HCT116 (cell line): Measurements from ENCODE around the gene CDCA7. TPM values are rescaled to one million over a fixed set of nuclear protein-coding genes. Genes with fewer than 3 reads are reported as not detected.

Experiments
- ATAC-seq: fragments of 200-7000 bp; cut with Tn5 transposase; 2 replicates; pipeline ENCODE4 v1.9.1; 2020; ENCODE audit warnings: mild to moderate bottlenecking, moderate library complexity
- BruUV-seq: library from RNA; stranded (reverse); fragments of 400-500 nt; replicated peaks from 2 replicates; lab custom pipeline; 2021; lab: Mats Ljungman, UMichigan
- CTCF ChIA-PET: fragments of 300-600 bp; sonication (Branson Sonifier 250); formaldehyde crosslinking; loops from one replicate; lab custom pipeline; 2021; ENCODE audit warnings: antibody characterized with exemption; lab: Charles Lee
- POLR2A ChIA-PET: fragments of 300-600, 350-600 bp; sonication (Branson Sonifier 250); formaldehyde crosslinking; loops from one replicate; lab custom pipeline; 2021; ENCODE audit warnings: antibody characterized with exemption; lab: Charles Lee
- RAD21 ChIA-PET, 2 experiments: fragments of 300-600 bp; sonication (Branson Sonifier 250); formaldehyde crosslinking; loops; one replicate each; lab custom pipeline; 2023; ENCODE audit warnings: low total read pairs in 2 of 2; ENCODE audit not compliant: uncharacterized antibody in 2 of 2, unreplicated experiment in 2 of 2, low non-redundant PET in 1 of 2; lab: Charles Lee
- DNase-seq: peaks from one replicate; pipeline ENCODE4 v3.0.0-alpha.2; 2010; ENCODE audit warnings: low read depth, low spot score
- H2AFZ ChIP-seq: fragments of 200-600 bp; shearing (Covaris generic), sonication (generic); 2 replicates; pipeline ENCODE4 v1.6.1; 2017; ENCODE audit warnings: low read depth, mixed run types, mixed read lengths, antibody characterized with exemption, low read length; ENCODE audit not compliant: poor library complexity, severe bottlenecking
- H3K27ac ChIP-seq: 2 replicates; pipeline ENCODE4 v1.5.1; 2012; ENCODE audit warnings: low read depth, low read length
- H3K27me3 ChIP-seq: fragments of 200-600 bp; sonication (generic); 2 replicates; pipeline ENCODE4 v1.6.1; 2016; ENCODE audit warnings: mixed run types, low read length, mixed read lengths; ENCODE audit not compliant: insufficient read depth
- H3K36me3 ChIP-seq, 2 experiments: fragments of 200-500 bp in 1 of 2; fragments of 200-600 bp in 1 of 2; sonication (Bioruptor generic) in 1 of 2; sonication (generic) in 1 of 2; 2 replicates each; pipeline versions ENCODE4 v1.5.1 to v1.6.1; 2014 to 2016; ENCODE audit warnings: low read length in 2 of 2, inconsistent platforms in 1 of 2, mixed read lengths in 1 of 2, mixed run types in 1 of 2; ENCODE audit not compliant: insufficient read depth in 2 of 2, control insufficient read depth in 1 of 2
- H3K4me1 ChIP-seq, 2 experiments: fragments of 200-600 bp in 1 of 2; sonication (generic) in 1 of 2; 2 replicates each; pipeline versions ENCODE4 v1.5.1 to v1.6.1; 2012 to 2017; ENCODE audit warnings: low read length in 2 of 2, inconsistent platforms in 1 of 2, mild to moderate bottlenecking in 1 of 2, mixed read lengths in 1 of 2, mixed run types in 1 of 2, moderate library complexity in 1 of 2; ENCODE audit not compliant: insufficient read depth in 2 of 2, control insufficient read depth in 1 of 2
- H3K4me2 ChIP-seq: fragments of 200-600 bp; sonication (generic); 2 replicates; pipeline ENCODE4 v1.6.1; 2017; ENCODE audit warnings: mixed run types, low read length, mixed read lengths
- H3K4me3 ChIP-seq, 2 experiments: fragments of 200-600 bp in 1 of 2; sonication (generic) in 1 of 2; replicated peaks in 1 of 2; 2 replicates each; pipeline ENCODE4 v1.5.1; 2011 to 2016; ENCODE audit warnings: low read length in 2 of 2, control low read depth in 1 of 2, low read depth in 1 of 2, mild to moderate bottlenecking in 1 of 2, mixed read lengths in 1 of 2, mixed run types in 1 of 2
- H3K79me2 ChIP-seq: fragments of 200-600 bp; sonication (generic); 2 replicates; pipeline ENCODE4 v1.6.1; 2017; ENCODE audit warnings: mild to moderate bottlenecking, mixed run types, low read length, moderate library complexity, mixed read lengths; ENCODE audit not compliant: insufficient read depth
- H3K9ac ChIP-seq: fragments of 200-600 bp; sonication (generic); 2 replicates; pipeline ENCODE4 v1.6.1; 2016; ENCODE audit warnings: low read length, mixed read lengths
- H3K9me2 ChIP-seq: fragments of 200-600 bp; sonication (generic), shearing (Covaris generic); 2 replicates; pipeline ENCODE4 v1.6.1; 2017; ENCODE audit warnings: mixed run types, mild to moderate bottlenecking, moderate library complexity; ENCODE audit not compliant: insufficient read depth
- H3K9me3 ChIP-seq, 2 experiments: fragments of 200-500 bp in 1 of 2; fragments of 200-600 bp in 1 of 2; sonication (Bioruptor generic) in 1 of 2; sonication (generic) in 1 of 2; 2 replicates each; pipeline ENCODE4 v1.6.1; 2014 to 2017; ENCODE audit warnings: low read length in 2 of 2, mixed read lengths in 2 of 2, inconsistent platforms in 1 of 2, low read depth in 1 of 2, mild to moderate bottlenecking in 1 of 2, mixed run types in 1 of 2, moderate library complexity in 1 of 2; ENCODE audit not compliant: control insufficient read depth in 1 of 2, insufficient read depth in 1 of 2
- H4K20me1 ChIP-seq: fragments of 200-600 bp; sonication (generic), shearing (Covaris generic); 2 replicates; pipeline ENCODE4 v1.6.1; 2017; ENCODE audit warnings: mixed run types, mild to moderate bottlenecking, moderate library complexity; ENCODE audit not compliant: insufficient read depth
- CBX3 ChIP-seq: IDR thresholded peaks from 2 replicates; pipeline ENCODE4 v1.6.1; 2012; ENCODE audit warnings: low read depth
- EGR1 ChIP-seq: IDR thresholded peaks from 2 replicates; pipeline ENCODE4 v1.6.1; 2012; ENCODE audit warnings: low read depth
- EZH2 ChIP-seq: fragments of 200-600 bp; sonication (generic); IDR thresholded peaks from 2 replicates; pipeline ENCODE4 v1.6.1; 2017; ENCODE audit warnings: antibody characterized with exemption, mixed run types
- EZH2phosphoT487 ChIP-seq: fragments of 200-600 bp; IDR thresholded peaks from 2 replicates; pipeline ENCODE4 v1.6.1; 2018; ENCODE audit warnings: antibody characterized with exemption, borderline replicate concordance
- FOSL1 ChIP-seq: IDR thresholded peaks from 2 replicates; pipeline ENCODE4 v1.6.1; 2012; ENCODE audit warnings: low read depth
- JUND ChIP-seq: IDR thresholded peaks from 2 replicates; pipeline ENCODE4 v1.6.1; 2012
- RAD21 ChIP-seq: IDR thresholded peaks from 2 replicates; pipeline ENCODE4 v1.6.1; 2012; ENCODE audit warnings: low read depth, mild to moderate bottlenecking
- SP1 ChIP-seq: IDR thresholded peaks from 2 replicates; pipeline ENCODE4 v1.6.1; 2012; ENCODE audit warnings: low read depth
- SRF ChIP-seq: IDR thresholded peaks from 2 replicates; pipeline ENCODE4 v1.6.1; 2012; ENCODE audit warnings: low read depth
- TCF7L2 ChIP-seq: IDR thresholded peaks from 2 replicates; pipeline ENCODE4 v1.7.0; 2011; ENCODE audit warnings: borderline replicate concordance, inconsistent platforms; ENCODE audit not compliant: insufficient read depth, insufficient read length; ENCODE audit errors: extremely low read depth
- ZNF274 ChIP-seq: fragments of 200-500 bp; sonication (Bioruptor generic); IDR thresholded peaks from 2 replicates; pipeline ENCODE4 v1.6.1; 2014; ENCODE audit warnings: mild to moderate bottlenecking, low read depth, low read length, inconsistent platforms
- intact Hi-C: fragments of 100-400 bp; cut with micrococcal nuclease; formaldehyde crosslinking; loops from 2 replicates; pipeline ENCODE4 v1.10.0; 2022
- total RNA-seq: library from RNA; stranded (reverse); gene quantifications from one replicate; pipeline ENCODE4 v1.2.1, GENCODE V29; 2021; ENCODE audit not compliant: unreplicated experiment
- TF ChIP-seq, protein P1 (sequence below), 3 experiments: fragments of 200-600 bp in 1 of 3; sonication (generic) in 1 of 3; IDR thresholded peaks in 2 of 3; conservative IDR thresholded peaks in 1 of 3; 2 replicates each; pipeline ENCODE4 v1.5.1; 2012 to 2017; ENCODE audit warnings: low read depth in 2 of 3, low read length in 2 of 3, antibody characterized with exemption in 1 of 3, borderline replicate concordance in 1 of 3, control low read depth in 1 of 3, mild to moderate bottlenecking in 1 of 3, mixed read lengths in 1 of 3, mixed run types in 1 of 3, moderate library complexity in 1 of 3; ENCODE audit not compliant: insufficient read depth in 1 of 3
- TF ChIP-seq, protein P2 (sequence below): IDR thresholded peaks from 2 replicates; pipeline ENCODE4 v1.6.1; 2011; ENCODE audit warnings: mild to moderate bottlenecking, low read length, moderate library complexity; ENCODE audit not compliant: insufficient replicate concordance; ENCODE audit errors: extremely low read depth
- TF ChIP-seq, protein P3 (sequence below): IDR thresholded peaks from 2 replicates; pipeline ENCODE4 v1.6.1; 2012

Gene CDCA7
- total RNA-seq, 1 experiment from 2014 or later, result 57.9 TPM

GRCh38 chr2:173400760-173401159, 46.1 kb downstream of the CDCA7 start:
- RAD21 ChIA-PET, result interaction anchor here in 1 of 2 experiments (0.7 kb wide), 1 partner anchor 941 kb away, joined by 3 read pairs; no protein-coding TSS in a partner anchor
- no peak overlapping the region for H3K27ac ChIP-seq
- DNase-seq, result peak; percentile 43
- no peaks in the 10 kb centered on the region for H3K9me3 ChIP-seq
- BruUV-seq, result no TSS peak
- H3K9ac ChIP-seq, result no peak overlapping the region
- intact Hi-C loops, result loop anchor here (10.0 kb wide), 2 partner anchors 484 to 644 kb away; no protein-coding TSS in a partner anchor
- CTCF ChIA-PET, result interaction anchor here (0.8 to 4.5 kb wide), 13 partner anchors 10 to 944 kb away, joined by 3 to 75 read pairs (median 4); no protein-coding TSS in a partner anchor
- peaks cover 0 to 14% of the 10 kb centered on the region in 2 experiments; a peak in 1 of 4 replicates for H3K4me1 ChIP-seq
- H3K4me3 ChIP-seq, result no peak overlapping the region
- H4K20me1 ChIP-seq, result no peaks in the 10 kb centered on the region
- no peaks in the 10 kb centered on the region for H3K79me2 ChIP-seq
- no peaks in the 10 kb centered on the region for H3K27me3 ChIP-seq
- peak overlapping the region; percentile 51 for H2AFZ ChIP-seq
- TF ChIP-seq EZH2 (no peak), RAD21 (peak; percentile 48)
- TF ChIP-seq, protein P1, sequence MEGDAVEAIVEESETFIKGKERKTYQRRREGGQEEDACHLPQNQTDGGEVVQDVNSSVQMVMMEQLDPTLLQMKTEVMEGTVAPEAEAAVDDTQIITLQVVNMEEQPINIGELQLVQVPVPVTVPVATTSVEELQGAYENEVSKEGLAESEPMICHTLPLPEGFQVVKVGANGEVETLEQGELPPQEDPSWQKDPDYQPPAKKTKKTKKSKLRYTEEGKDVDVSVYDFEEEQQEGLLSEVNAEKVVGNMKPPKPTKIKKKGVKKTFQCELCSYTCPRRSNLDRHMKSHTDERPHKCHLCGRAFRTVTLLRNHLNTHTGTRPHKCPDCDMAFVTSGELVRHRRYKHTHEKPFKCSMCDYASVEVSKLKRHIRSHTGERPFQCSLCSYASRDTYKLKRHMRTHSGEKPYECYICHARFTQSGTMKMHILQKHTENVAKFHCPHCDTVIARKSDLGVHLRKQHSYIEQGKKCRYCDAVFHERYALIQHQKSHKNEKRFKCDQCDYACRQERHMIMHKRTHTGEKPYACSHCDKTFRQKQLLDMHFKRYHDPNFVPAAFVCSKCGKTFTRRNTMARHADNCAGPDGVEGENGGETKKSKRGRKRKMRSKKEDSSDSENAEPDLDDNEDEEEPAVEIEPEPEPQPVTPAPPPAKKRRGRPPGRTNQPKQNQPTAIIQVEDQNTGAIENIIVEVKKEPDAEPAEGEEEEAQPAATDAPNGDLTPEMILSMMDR (IDR thresholded peaks at IDR 0.05 in 2 of 3, conservative IDR thresholded peaks at IDR 0.05 in 1 of 3; ENCODE audit: borderline replicate concordance in 1 of 3, insufficient read depth in 1 of 3, low read depth in 2 of 3, low read length in 2 of 3), result peak; percentile 40 to 58 (median 57); a peak in 4 of 6 replicates
- TF ChIP-seq, all 23 proteins: peak for 2
- Histone ChIP-seq H3K4me2 (no peak overlapping the region), H3K9me2 (no peaks in the 10 kb centered on the region), H3K36me3 (no peaks in the 10 kb centered on the region)
- POLR2A ChIA-PET, result interaction anchor here (1.2 kb wide), 1 partner anchor 941 kb away, joined by 3 read pairs; no protein-coding TSS in a partner anchor
- ATAC-seq, result peak; percentile 77

GRCh38 chr2:173401716-173402326, 47.1 kb downstream of the CDCA7 start:
- DNase-seq (no peak), ATAC-seq (0 out of 2 replicates have a peak, but pooled peaks have one; percentile 5)
- no peak overlapping the region for H3K9ac ChIP-seq
- ChIA-PET POLR2A (interaction anchor here (1.9 kb wide), 1 partner anchor 166 kb away, joined by 5 read pairs; no protein-coding TSS in a partner anchor), CTCF (interaction anchor here (0.6 to 4.5 kb wide), 12 partner anchors 9 to 940 kb away, joined by 3 to 75 read pairs (median 4); no protein-coding TSS in a partner anchor), RAD21 (interaction anchor here in 1 of 2 experiments (1.3 to 1.9 kb wide), 2 partner anchors 47 to 166 kb away, joined by 6 to 10 read pairs; no protein-coding TSS in a partner anchor)
- no peaks in the 10 kb centered on the region for H3K36me3 ChIP-seq
- no peaks in the 10 kb centered on the region for H3K79me2 ChIP-seq
- peak overlapping the region; percentile 1 to 35; a peak in 2 of 4 replicates for H3K4me3 ChIP-seq
- peaks cover 0 to 14% of the 10 kb centered on the region in 2 experiments; a peak in 1 of 4 replicates for H3K4me1 ChIP-seq
- H3K9me2 ChIP-seq, result no peaks in the 10 kb centered on the region
- BruUV-seq, result no TSS peak
- intact Hi-C loops, result loop anchor here (1.0 to 10.0 kb wide), 8 partner anchors 47 to 943 kb away; no protein-coding TSS in a partner anchor
- H2AFZ ChIP-seq, result peak overlapping the region; percentile 75
- H3K27me3 ChIP-seq, result no peaks in the 10 kb centered on the region
- no peaks in the 10 kb centered on the region for H4K20me1 ChIP-seq
- no peaks in the 10 kb centered on the region for H3K9me3 ChIP-seq
- peak overlapping the region; percentile 57 for H3K4me2 ChIP-seq
- H3K27ac ChIP-seq, result no peak overlapping the region
- TF ChIP-seq EZH2 (no peak), TCF7L2 (no peak), SRF (no peak), FOSL1 (no peak), ZNF274 (no peak), CBX3 (no peak), EZH2phosphoT487 (no peak), EGR1 (no peak), SP1 (no peak), JUND (no peak)
- TF ChIP-seq, protein P2, sequence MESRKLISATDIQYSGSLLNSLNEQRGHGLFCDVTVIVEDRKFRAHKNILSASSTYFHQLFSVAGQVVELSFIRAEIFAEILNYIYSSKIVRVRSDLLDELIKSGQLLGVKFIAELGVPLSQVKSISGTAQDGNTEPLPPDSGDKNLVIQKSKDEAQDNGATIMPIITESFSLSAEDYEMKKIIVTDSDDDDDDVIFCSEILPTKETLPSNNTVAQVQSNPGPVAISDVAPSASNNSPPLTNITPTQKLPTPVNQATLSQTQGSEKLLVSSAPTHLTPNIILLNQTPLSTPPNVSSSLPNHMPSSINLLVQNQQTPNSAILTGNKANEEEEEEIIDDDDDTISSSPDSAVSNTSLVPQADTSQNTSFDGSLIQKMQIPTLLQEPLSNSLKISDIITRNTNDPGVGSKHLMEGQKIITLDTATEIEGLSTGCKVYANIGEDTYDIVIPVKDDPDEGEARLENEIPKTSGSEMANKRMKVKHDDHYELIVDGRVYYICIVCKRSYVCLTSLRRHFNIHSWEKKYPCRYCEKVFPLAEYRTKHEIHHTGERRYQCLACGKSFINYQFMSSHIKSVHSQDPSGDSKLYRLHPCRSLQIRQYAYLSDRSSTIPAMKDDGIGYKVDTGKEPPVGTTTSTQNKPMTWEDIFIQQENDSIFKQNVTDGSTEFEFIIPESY, result no peak
- TF ChIP-seq, protein P3, sequence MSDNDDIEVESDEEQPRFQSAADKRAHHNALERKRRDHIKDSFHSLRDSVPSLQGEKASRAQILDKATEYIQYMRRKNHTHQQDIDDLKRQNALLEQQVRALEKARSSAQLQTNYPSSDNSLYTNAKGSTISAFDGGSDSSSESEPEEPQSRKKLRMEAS, result no peak
